Measurements from ENCODE around the gene MVD. TPM values are rescaled to one million over a fixed set of nuclear protein-coding genes. Genes with fewer than 3 reads are reported as not detected.

MVD gene
- total RNA-seq, 1 experiment from 2014 or later: 141 TPM

DNA sequence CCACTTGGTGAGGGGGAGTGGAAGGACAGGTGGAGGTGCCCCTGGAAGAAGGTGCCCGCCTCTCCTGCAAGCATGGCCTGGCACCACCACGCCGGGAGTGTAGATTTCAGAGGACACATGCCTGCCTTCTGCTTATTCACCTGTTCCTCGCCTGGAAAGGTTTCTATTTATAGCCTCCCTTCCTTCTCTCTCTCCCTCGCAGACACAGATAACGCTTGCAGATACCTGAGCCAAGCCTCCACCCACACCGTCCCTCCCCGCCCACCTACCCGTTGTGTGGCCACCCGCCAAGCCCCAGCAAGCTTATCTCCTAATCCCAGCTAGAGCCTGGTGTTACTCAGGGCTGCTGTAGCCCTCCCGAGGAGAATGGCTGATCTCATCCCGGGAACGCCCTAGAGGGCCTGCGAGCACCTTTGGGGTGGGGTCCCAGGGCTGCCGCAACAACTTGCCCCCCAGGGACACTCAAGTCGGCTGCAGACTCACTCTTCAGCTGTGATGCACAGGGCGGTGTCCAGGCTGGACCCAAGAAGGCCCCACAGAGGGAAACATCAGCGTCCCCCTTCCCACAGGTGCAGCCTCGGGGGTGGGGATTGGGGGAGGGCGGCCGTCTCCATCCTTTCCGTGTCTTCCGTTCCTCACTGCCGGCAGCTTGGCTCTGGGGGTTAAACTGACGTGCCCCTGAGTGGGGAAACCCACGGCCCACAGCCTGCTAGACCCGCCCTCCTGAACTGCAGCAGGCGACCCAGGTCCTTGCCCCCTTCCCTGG is 25.3 kb upstream of the MVD start:
- Histone ChIP-seq H3K27me3 (replicated peaks; ENCODE audit: control insufficient read depth, insufficient read depth, low read length) (no peaks in the 10 kb centered on the region), H3K9me3 (no peaks in the 10 kb centered on the region), H3K4me1 (peaks cover 24% of the 10 kb centered on the region), H3K36me3 (ENCODE audit: control insufficient read depth, insufficient read depth, low read length) (no peaks in the 10 kb centered on the region), H3K4me3 (ENCODE audit: low read depth, low read length) (peak overlapping the region; percentile 7; the same call in 1 of the 2 replicates)
- Mint-ChIP-seq H3K36me3 (ENCODE audit: insufficient read depth, unreplicated experiment) (peaks cover 9% of the 10 kb centered on the region), H3K27me3 (ENCODE audit: insufficient read depth, unreplicated experiment) (no peaks in the 10 kb centered on the region), H3K27ac (ENCODE audit: unreplicated experiment) (peak overlapping the region; percentile 37), H3K4me1 (ENCODE audit: low read depth, unreplicated experiment) (peaks cover 13% of the 10 kb centered on the region), H3K4me3 (ENCODE audit: unreplicated experiment) (peak overlapping the region; percentile 78), H3K9me3 (ENCODE audit: unreplicated experiment) (no peaks in the 10 kb centered on the region)
- ChIA-PET CTCF (interaction anchor here (0.6 to 2.1 kb wide), 7 partner anchors 10 to 528 kb away, joined by 3 to 9 read pairs (median 4); no protein-coding TSS in a partner anchor), POLR2A (interaction anchor here (0.6 kb wide), 1 partner anchor 82 kb away, joined by 4 read pairs; no protein-coding TSS in a partner anchor)
- DNase-seq: peak; percentile 85 to 88
- TF ChIP-seq, protein P1, sequence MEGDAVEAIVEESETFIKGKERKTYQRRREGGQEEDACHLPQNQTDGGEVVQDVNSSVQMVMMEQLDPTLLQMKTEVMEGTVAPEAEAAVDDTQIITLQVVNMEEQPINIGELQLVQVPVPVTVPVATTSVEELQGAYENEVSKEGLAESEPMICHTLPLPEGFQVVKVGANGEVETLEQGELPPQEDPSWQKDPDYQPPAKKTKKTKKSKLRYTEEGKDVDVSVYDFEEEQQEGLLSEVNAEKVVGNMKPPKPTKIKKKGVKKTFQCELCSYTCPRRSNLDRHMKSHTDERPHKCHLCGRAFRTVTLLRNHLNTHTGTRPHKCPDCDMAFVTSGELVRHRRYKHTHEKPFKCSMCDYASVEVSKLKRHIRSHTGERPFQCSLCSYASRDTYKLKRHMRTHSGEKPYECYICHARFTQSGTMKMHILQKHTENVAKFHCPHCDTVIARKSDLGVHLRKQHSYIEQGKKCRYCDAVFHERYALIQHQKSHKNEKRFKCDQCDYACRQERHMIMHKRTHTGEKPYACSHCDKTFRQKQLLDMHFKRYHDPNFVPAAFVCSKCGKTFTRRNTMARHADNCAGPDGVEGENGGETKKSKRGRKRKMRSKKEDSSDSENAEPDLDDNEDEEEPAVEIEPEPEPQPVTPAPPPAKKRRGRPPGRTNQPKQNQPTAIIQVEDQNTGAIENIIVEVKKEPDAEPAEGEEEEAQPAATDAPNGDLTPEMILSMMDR (IDR thresholded peaks at IDR 0.05; ENCODE audit: insufficient read depth in 1 of 2, low read depth in 1 of 2, low read length in 1 of 2, severe bottlenecking in 1 of 2, unreplicated experiment in 1 of 2): no peak
- BruUV-seq (replicated peaks): no TSS peak
- intact Hi-C loops (cut with micrococcal nuclease; ENCODE audit: unreplicated experiment): no loop called here

DNA sequence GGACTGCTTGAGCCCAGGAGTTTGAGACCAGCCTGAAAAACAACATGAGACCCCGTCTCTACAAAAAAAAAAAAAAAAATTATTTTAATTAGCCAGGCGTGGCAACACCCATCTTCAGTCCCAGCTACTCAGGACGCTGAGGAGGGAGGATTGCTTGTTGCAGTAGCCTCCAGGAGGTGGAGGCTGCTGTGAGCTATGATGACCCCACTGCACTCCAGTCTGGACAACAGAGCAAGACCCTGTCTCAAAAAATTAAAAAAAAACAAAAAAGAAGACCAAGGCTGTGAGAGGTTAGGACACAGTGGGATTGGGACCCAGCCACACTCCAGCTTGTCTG is 24.8 kb upstream of the MVD start:
- Histone ChIP-seq H3K27me3 (replicated peaks; ENCODE audit: control insufficient read depth, insufficient read depth, low read length) (no peaks in the 10 kb centered on the region), H3K9me3 (no peaks in the 10 kb centered on the region), H3K36me3 (ENCODE audit: control insufficient read depth, insufficient read depth, low read length) (no peaks in the 10 kb centered on the region), H3K4me1 (peaks cover 24% of the 10 kb centered on the region), H3K4me3 (ENCODE audit: low read depth, low read length) (no peak overlapping the region)
- ChIA-PET POLR2A (no interaction called here), CTCF (interaction anchor here (1.0 to 2.1 kb wide), 5 partner anchors 11 to 76 kb away, joined by 3 to 9 read pairs (median 4); no protein-coding TSS in a partner anchor)
- Mint-ChIP-seq H3K4me3 (ENCODE audit: unreplicated experiment) (peak overlapping the region; percentile 78), H3K9me3 (ENCODE audit: unreplicated experiment) (no peaks in the 10 kb centered on the region), H3K4me1 (ENCODE audit: low read depth, unreplicated experiment) (peaks cover 13% of the 10 kb centered on the region), H3K36me3 (ENCODE audit: insufficient read depth, unreplicated experiment) (peaks cover 9% of the 10 kb centered on the region), H3K27me3 (ENCODE audit: insufficient read depth, unreplicated experiment) (no peaks in the 10 kb centered on the region), H3K27ac (ENCODE audit: unreplicated experiment) (peak overlapping the region; percentile 37)
- no peak for DNase-seq
- TF ChIP-seq, protein P1 (IDR thresholded peaks at IDR 0.05; ENCODE audit: insufficient read depth in 1 of 2, low read depth in 1 of 2, low read length in 1 of 2, severe bottlenecking in 1 of 2, unreplicated experiment in 1 of 2): no peak
- BruUV-seq (replicated peaks): no TSS peak
- intact Hi-C loops (cut with micrococcal nuclease; ENCODE audit: unreplicated experiment): no loop called here

DNA sequence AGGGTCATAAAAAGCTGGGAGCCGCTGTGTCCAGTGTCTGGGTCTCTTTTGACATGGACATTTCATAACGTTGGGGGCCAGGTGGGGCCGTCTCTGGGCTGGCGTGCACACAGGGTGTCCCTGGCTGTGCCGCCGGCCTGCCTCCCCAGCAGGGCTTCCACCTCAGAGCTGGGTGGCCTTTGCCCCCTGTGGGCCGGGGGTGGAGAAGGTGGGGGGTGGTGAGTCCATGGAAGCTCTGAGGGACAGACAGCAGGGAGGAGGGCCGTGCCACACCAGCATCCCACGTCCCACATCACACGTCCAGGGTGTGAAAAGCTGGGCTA is 24.3 kb upstream of the MVD start:
- BruUV-seq (replicated peaks): no TSS peak
- intact Hi-C loops (cut with micrococcal nuclease; ENCODE audit: unreplicated experiment): no loop called here
- TF ChIP-seq, protein P1 (IDR thresholded peaks at IDR 0.05; ENCODE audit: insufficient read depth in 1 of 2, low read depth in 1 of 2, low read length in 1 of 2, severe bottlenecking in 1 of 2, unreplicated experiment in 1 of 2): no peak
- Mint-ChIP-seq H3K36me3 (ENCODE audit: insufficient read depth, unreplicated experiment) (peaks cover 9% of the 10 kb centered on the region), H3K4me1 (ENCODE audit: low read depth, unreplicated experiment) (peaks cover 13% of the 10 kb centered on the region), H3K27ac (ENCODE audit: unreplicated experiment) (no peak overlapping the region), H3K9me3 (ENCODE audit: unreplicated experiment) (no peaks in the 10 kb centered on the region), H3K4me3 (ENCODE audit: unreplicated experiment) (peak overlapping the region; percentile 78), H3K27me3 (ENCODE audit: insufficient read depth, unreplicated experiment) (no peaks in the 10 kb centered on the region)
- ChIA-PET CTCF (interaction anchor here (1.3 to 2.1 kb wide), 2 partner anchors 11 to 50 kb away, joined by 4 to 9 read pairs; no protein-coding TSS in a partner anchor), POLR2A (no interaction called here)
- H3K9me3 ChIP-seq: no peaks in the 10 kb centered on the region
- no peaks in the 10 kb centered on the region for H3K27me3 ChIP-seq (replicated peaks; ENCODE audit: control insufficient read depth, insufficient read depth, low read length)
- no peak for DNase-seq
- H3K4me1 ChIP-seq: peaks cover 24% of the 10 kb centered on the region
- no peaks in the 10 kb centered on the region for H3K36me3 ChIP-seq (ENCODE audit: control insufficient read depth, insufficient read depth, low read length)
- H3K4me3 ChIP-seq (ENCODE audit: low read depth, low read length): no peak overlapping the region

All from Caco-2 (cell line).